Spleen (tissue), 11 donors: ENCODE results near the gene MBNL2. TPM values are rescaled to one million over a fixed set of nuclear protein-coding genes. Genes with fewer than 3 reads are reported as not detected.

Experiments used
- DNase-seq: peaks from one replicate; pipeline ENCODE4 v3.0.0-alpha.2; 2020
- H3K27ac ChIP-seq, 8 donors: fragments of 200-600 bp; sonication (generic) in 7 of 8; 1 replicate in 4 of 8; 2 replicates in 4 of 8; pipeline versions ENCODE4 v1.5.0 to v1.8.0; 2016 to 2021; ENCODE audit warnings: inconsistent platforms in 4 of 8, mild to moderate bottlenecking in 4 of 8, moderate library complexity in 1 of 8
- H3K27me3 ChIP-seq, 7 donors: fragments of 200-600 bp; sonication (generic) in 6 of 7; replicated peaks in 1 of 7; 1 replicate in 4 of 7; 2 replicates in 3 of 7; pipeline versions ENCODE4 v1.5.0 to v1.8.0; 2016 to 2021; ENCODE audit warnings: inconsistent platforms in 3 of 7, mild to moderate bottlenecking in 1 of 7
- H3K36me3 ChIP-seq, 6 donors: fragments of 200-600 bp; sonication (generic) in 5 of 6; 1 replicate in 4 of 6; 2 replicates in 2 of 6; pipeline versions ENCODE4 v1.5.0 to v1.8.0; 2016 to 2021; ENCODE audit warnings: inconsistent platforms in 2 of 6
- H3K4me1 ChIP-seq, 6 donors: fragments of 200-600 bp; sonication (generic) in 5 of 6; 1 replicate in 3 of 6; 2 replicates in 3 of 6; pipeline versions ENCODE4 v1.5.0 to v1.8.0; 2016 to 2021; ENCODE audit warnings: inconsistent platforms in 3 of 6
- H3K4me3 ChIP-seq, 8 donors: fragments of 200-600 bp; sonication (generic) in 7 of 8; 1 replicate in 4 of 8; 2 replicates in 4 of 8; pipeline versions ENCODE4 v1.5.0 to v1.8.0; 2016 to 2021; ENCODE audit warnings: inconsistent platforms in 4 of 8, mild to moderate bottlenecking in 4 of 8, moderate library complexity in 2 of 8
- H3K9me3 ChIP-seq, 8 donors: fragments of 200-600 bp; sonication (generic) in 7 of 8; 1 replicate in 4 of 8; 2 replicates in 4 of 8; pipeline versions ENCODE4 v1.5.0 to v1.8.0; 2016 to 2021; ENCODE audit warnings: inconsistent platforms in 4 of 8
- POLR2A ChIP-seq, 3 donors: fragments of 450-650 bp; IDR thresholded peaks; one replicate each; pipeline ENCODE4 v1.5.1; 2017; ENCODE audit warnings: antibody characterized with exemption in 3 of 3, mild to moderate bottlenecking in 1 of 3
- POLR2AphosphoS5 ChIP-seq, 3 donors: sonication (generic); formaldehyde crosslinking; IDR thresholded peaks; one replicate each; pipeline ENCODE4 v1.5.1; 2017; ENCODE audit warnings: antibody characterized with exemption in 3 of 3
- WGBS, 5 donors: extraction: QIAGEN DNeasy Blood & Tissue Kit in 3 of 5; methylation state at CpG; one replicate each; pipeline versions ENCODE4 v1.1.5 to v1.1.7; 2013 to 2018; 5-methylcytosine and 5-hydroxymethylcytosine counted together
- intact Hi-C: fragments of 100-400 bp; cut with DNase I; formaldehyde crosslinking; loops from one replicate; pipeline ENCODE4 v1.15.0; 2023; ENCODE audit warnings: low total_unique reads
- polyA plus RNA-seq, 3 donors: library from polyadenylated mRNA; stranded (reverse); fragments of 200-250 nt; gene quantifications; one replicate each; pipeline ENCODE4 v1.2.1, GENCODE V29; 2013
- total RNA-seq, 7 donors: library from RNA; depleted of rRNA in 3 of 7; stranded (reverse); fragments of >200 nt in 3 of 7; fragmentation: NEBNext Ultra II Directional in 4 of 7; extraction: Animal tissue kit (Norgen Biotek cat#: 25700) in 4 of 7; gene quantifications; one replicate each; pipeline versions ENCODE4 v1.1.0 to v1.2.1, GENCODE V29; 2016 to 2021
- TF ChIP-seq, protein P1 (sequence below), 11 experiments: fragments of 200-600 bp in 7 of 11; fragments of 450-650 bp in 4 of 11; sonication (generic) in 4 of 11; IDR thresholded peaks in 8 of 11; conservative IDR thresholded peaks in 3 of 11; 1 replicate in 7 of 11; 2 replicates in 4 of 11; pipeline versions ENCODE4 v1.4.0 to v1.8.0; 2016 to 2021; ENCODE audit warnings: antibody characterized with exemption in 11 of 11, inconsistent platforms in 4 of 11, mild to moderate bottlenecking in 1 of 11
- donor health status: healthy with polysubstance abuse.
- donor health status: DM: no; HTN: no; CAD: no; lungs with moderate emphysema.
- donor health status: DM: no; HTN: no; CAD: no.
- donor health status: Bipolar disorder and iron deficiency.
- donor health status: healthy.
- donor health status: DM: no; HTN: no; CAD: no.
- donor health status: DM: yes; HTN: yes; CAD: no.

MBNL2 gene
- total and polyA plus RNA-seq, 10 donors, result 7.0 to 56.3 (median 31.1) TPM

DNA sequence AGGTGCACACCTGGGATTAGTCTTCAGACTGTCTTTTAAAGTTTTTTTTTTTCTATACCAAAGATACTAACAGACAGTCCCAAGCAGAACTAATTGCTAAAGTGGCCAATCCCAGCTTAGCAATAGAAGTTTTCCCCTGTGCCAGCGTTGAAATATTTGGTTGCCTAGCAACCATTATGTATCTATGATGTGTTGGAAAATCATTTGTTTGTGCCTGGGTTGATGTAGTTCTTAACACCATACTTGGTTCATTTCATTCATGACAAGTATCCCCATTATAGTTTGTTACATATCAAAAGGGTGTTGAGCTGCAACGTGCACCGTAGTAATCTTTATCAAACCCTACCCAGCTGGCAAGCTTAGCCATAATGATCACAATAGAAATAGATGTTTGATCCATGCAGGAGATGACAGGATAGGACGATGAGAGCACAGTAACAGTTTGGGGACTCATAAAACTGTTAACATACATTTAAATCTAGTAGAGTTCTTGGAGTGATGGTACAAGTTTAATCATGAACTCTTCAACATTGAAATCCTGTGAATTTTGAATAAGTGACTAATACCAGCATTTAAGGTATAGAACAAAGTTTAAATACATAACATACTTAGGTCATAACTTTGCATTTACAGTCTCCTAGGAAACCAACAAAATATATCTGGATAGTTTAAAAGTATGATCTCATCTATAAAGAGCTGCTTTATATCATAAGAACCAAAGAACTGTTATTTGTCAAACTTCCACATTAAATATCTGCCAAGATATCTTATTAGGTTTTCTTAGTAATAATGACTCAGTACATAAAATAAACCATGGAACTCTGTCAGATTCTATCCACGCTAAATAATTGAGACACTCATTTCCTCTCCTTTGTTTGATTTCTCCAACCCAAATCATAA lies 73.4 kb downstream of the MBNL2 start:
- TF ChIP-seq, protein P1, sequence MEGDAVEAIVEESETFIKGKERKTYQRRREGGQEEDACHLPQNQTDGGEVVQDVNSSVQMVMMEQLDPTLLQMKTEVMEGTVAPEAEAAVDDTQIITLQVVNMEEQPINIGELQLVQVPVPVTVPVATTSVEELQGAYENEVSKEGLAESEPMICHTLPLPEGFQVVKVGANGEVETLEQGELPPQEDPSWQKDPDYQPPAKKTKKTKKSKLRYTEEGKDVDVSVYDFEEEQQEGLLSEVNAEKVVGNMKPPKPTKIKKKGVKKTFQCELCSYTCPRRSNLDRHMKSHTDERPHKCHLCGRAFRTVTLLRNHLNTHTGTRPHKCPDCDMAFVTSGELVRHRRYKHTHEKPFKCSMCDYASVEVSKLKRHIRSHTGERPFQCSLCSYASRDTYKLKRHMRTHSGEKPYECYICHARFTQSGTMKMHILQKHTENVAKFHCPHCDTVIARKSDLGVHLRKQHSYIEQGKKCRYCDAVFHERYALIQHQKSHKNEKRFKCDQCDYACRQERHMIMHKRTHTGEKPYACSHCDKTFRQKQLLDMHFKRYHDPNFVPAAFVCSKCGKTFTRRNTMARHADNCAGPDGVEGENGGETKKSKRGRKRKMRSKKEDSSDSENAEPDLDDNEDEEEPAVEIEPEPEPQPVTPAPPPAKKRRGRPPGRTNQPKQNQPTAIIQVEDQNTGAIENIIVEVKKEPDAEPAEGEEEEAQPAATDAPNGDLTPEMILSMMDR (IDR thresholded peaks at IDR 0.05 in 8 of 11, conservative IDR thresholded peaks at IDR 0.05 in 3 of 11), result no peak
- TF ChIP-seq POLR2A (IDR thresholded peaks at IDR 0.05), result no peak
- TF ChIP-seq POLR2AphosphoS5 (IDR thresholded peaks at IDR 0.05), result no peak
- intact Hi-C loops, result no loop called here
- Histone ChIP-seq H3K4me1 (peaks cover 0 to 15% (median under 1%) of the 10 kb centered on the region in 6 donors), H3K27ac (no peak overlapping the region), H3K9me3 (no peaks in the 10 kb centered on the region), H3K27me3 (no peaks in the 10 kb centered on the region), H3K36me3 (peaks cover 0 to 11% (median 0%) of the 10 kb centered on the region in 6 donors), H3K4me3 (no peak overlapping the region)
- DNase-seq, result no peak
- 80 to 88% (median 84%) methylated on average over 5 of the region's 5 CpGs for WGBS, 5 donors

DNA sequence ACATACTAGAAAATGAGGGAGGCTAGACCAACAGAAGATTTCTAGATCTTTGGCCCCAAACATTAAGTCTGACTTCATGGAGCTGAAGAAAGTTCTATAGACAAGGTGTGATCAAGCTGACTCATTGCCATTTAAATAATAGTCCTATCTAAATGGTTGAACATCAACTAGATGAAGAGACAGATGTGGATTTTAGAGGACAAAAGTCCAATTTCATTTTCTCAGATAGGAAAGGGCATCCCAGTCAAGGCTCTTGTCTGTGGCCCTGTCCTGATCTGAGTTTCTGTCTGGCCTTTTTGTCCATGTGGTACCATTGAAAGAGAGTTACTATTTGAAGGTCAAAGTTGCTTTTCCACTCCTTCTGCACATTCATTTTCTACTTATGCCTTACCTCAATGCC lies 74.6 kb downstream of the MBNL2 start:
- TF ChIP-seq, protein P1 (IDR thresholded peaks at IDR 0.05 in 8 of 11, conservative IDR thresholded peaks at IDR 0.05 in 3 of 11), result no peak
- no peak for TF ChIP-seq POLR2A (IDR thresholded peaks at IDR 0.05)
- TF ChIP-seq POLR2AphosphoS5 (IDR thresholded peaks at IDR 0.05), result no peak
- Histone ChIP-seq H3K4me1 (peaks cover 6 to 27% (median 10%) of the 10 kb centered on the region in 6 donors), H3K9me3 (no peaks in the 10 kb centered on the region), H3K27ac (no peak overlapping the region), H3K27me3 (no peaks in the 10 kb centered on the region), H3K4me3 (no peak overlapping the region), H3K36me3 (peaks cover 0 to 11% (median 0%) of the 10 kb centered on the region in 6 donors)
- intact Hi-C loops, result no loop called here
- no peak for DNase-seq

DNA sequence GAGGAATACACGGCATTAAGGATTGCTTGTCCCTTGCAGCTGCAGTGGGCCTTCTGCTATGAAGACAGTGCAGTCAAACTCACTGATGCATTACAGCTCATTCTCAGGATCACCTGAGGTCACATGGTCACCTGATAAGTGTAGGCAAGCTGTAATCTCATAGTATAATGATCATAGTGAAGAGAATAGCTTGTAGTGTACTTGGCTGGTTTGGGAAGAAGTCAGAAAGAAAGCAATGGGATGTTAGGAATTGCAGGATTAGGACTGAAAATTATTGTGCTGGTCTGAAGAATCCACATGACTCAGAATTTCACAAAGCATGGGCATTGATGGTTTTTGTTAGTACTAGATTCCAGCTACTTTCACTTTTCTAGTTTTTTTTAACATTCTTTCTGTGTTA lies 76.7 kb downstream of the MBNL2 start:
- Histone ChIP-seq H3K27ac (no peak overlapping the region), H3K4me1 (peaks cover 16 to 46% (median 25%) of the 10 kb centered on the region in 6 donors), H3K4me3 (no peak overlapping the region), H3K36me3 (peaks cover 0 to 11% (median 0%) of the 10 kb centered on the region in 6 donors), H3K9me3 (no peaks in the 10 kb centered on the region), H3K27me3 (no peaks in the 10 kb centered on the region)
- TF ChIP-seq POLR2AphosphoS5 (IDR thresholded peaks at IDR 0.05) (no peak), POLR2A (IDR thresholded peaks at IDR 0.05) (no peak)
- TF ChIP-seq, protein P1 (IDR thresholded peaks at IDR 0.05 in 8 of 11, conservative IDR thresholded peaks at IDR 0.05 in 3 of 11), result no peak
- no peak for DNase-seq
- intact Hi-C loops, result no loop called here
- WGBS, 5 donors, result 92 to 100% (median 100%) methylated on average over 1 of the region's 1 CpG

DNA sequence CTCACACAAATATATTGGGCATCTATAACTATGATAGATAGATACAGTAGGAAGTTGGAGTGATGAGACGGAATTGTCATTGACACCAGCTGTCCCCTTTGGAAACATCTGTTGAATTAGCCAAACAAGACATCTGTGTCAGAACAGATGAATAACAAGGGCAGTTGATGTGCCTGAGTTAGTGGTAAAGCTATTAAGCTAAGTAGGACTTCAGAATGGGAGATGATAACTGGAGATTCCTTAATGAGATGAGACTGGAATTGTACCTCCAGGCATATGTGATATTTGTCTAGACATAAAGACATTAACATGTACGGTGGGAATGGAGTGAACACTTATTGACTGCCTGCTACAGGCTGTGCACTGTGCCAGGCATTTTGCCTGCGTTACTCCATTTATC lies 78.7 kb downstream of the MBNL2 start:
- Histone ChIP-seq H3K4me1 (peaks cover 16 to 40% (median 26%) of the 10 kb centered on the region in 6 donors), H3K27me3 (no peaks in the 10 kb centered on the region), H3K27ac (peak overlapping the region in 1 of 8 donors; percentile 44), H3K9me3 (no peaks in the 10 kb centered on the region), H3K4me3 (no peak overlapping the region), H3K36me3 (peaks cover 0 to 11% (median 0%) of the 10 kb centered on the region in 6 donors)
- no peak for DNase-seq
- TF ChIP-seq POLR2AphosphoS5 (IDR thresholded peaks at IDR 0.05) (no peak), POLR2A (IDR thresholded peaks at IDR 0.05) (no peak)
- TF ChIP-seq, protein P1 (IDR thresholded peaks at IDR 0.05 in 8 of 11, conservative IDR thresholded peaks at IDR 0.05 in 3 of 11), result no peak
- intact Hi-C loops, result no loop called here
- 60 to 88% (median 77%) methylated on average over 3 of the region's 3 CpGs for WGBS, 5 donors
